ENCODE results near the gene B3GLCT.

DNA sequence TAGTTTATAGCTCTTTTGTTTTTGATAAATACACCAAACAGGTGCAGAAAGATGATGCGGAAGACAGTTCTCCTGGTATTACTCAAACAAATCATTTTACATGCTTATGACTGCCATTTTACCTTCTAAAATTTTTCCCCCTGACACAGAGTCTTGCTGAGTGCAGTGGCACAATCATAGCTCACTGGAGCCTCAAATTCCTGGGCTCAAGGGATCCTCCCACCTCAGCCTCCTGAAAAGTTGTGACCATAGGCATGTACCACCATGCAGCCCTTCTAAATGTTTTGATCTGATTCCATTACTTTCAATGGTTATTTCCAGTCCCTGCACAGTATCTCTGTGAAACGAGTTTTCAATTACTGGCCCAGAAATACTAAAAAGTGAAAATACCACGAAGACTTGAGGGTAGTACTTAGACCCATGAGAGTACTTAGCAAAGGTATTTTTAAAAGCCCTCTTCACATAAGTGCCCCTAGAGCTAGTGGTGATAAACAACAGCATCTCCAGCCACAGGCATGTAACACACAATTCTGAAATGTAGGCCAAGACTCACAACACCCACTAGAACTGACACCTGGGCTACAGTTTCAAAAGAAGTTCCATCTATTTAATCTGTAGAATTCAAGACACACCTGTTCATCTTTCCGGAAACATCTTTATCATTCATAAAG is 49.3 kb upstream of the B3GLCT start:
- TF ChIP-seq CTCF (CRISPR knock-in tag; IDR thresholded peaks at IDR 0.05) (no peak), NFYB (CRISPR knock-in tag; IDR thresholded peaks at IDR 0.05) (no peak), ZNF709 (CRISPR knock-in tag; IDR thresholded peaks at IDR 0.05) (no peak), POLR2AphosphoS5 (IDR thresholded peaks at IDR 0.05; ENCODE audit: low read depth, low read length) (no peak), MAFK (conservative IDR thresholded peaks at IDR 0.05 in 1 of 2, IDR thresholded peaks at IDR 0.05 in 1 of 2; ENCODE audit: low read length in 2 of 2) (no peak), ZNF441 (CRISPR knock-in tag; IDR thresholded peaks at IDR 0.05; ENCODE audit: borderline replicate concordance) (no peak), MAZ (IDR thresholded peaks at IDR 0.05; ENCODE audit: borderline replicate concordance, low read depth, low read length) (no peak), MAZ (CRISPR knock-in tag; IDR thresholded peaks at IDR 0.05; ENCODE audit: low read depth) (no peak), GZF1 (CRISPR knock-in tag; IDR thresholded peaks at IDR 0.05) (no peak), SNRNP70 (IDR thresholded peaks at IDR 0.05; ENCODE audit: low read depth, low read length) (no peak), ZSCAN29 (CRISPR knock-in tag; conservative IDR thresholded peaks at IDR 0.05) (no peak), RAD21 (CRISPR knock-in tag; IDR thresholded peaks at IDR 0.05) (no peak)
